ENCODE results near the gene TSKU. TPM values are rescaled to one million over a fixed set of nuclear protein-coding genes. Genes with fewer than 3 reads are reported as not detected.

Gene TSKU
- total and polyA plus RNA-seq, 9 of the 15 experiments (the other 6 are each of a cell fraction or from before 2014, with no cell fraction given) = 0.60 to 11.9 (median 8.4) TPM

DNA sequence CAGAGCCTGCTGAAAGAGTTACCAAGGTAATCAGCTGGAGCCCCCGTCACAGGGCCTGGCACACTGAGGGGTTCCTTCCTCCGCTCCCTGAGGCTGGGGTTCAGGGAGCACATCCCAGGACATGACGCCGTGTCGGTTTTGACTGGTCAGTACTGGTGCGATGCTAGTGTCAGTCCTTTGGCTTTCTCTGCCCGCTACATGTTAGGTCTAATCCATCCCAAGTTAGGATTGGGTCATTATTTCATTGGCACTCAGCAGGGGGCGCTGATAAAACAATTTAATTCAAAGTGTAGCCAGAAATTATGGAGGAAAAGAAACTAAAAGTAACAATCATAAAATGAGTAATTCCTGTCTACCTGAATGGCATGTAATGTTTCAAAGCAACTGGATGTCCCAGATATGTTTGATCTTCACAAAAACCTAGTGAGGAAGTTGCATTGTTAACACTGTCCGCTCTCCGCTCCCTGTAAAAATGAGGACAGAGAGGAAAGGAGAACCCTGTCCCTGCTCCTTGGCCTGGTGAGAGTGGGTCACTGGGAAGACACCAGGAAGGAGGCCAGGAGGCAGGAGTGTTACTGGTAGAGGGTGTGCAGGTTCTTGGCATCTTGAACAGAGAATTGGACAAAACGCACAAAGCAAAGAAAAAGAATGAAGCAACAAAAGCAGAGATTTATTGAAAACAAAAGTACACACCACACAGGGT, 27.1 kb downstream of the TSKU start:
- no TSS peak for BruUV-seq (replicated peaks)
- no peaks in the 10 kb centered on the region for H3K36me3 ChIP-seq (ENCODE audit: control insufficient read depth, insufficient read depth, low read length)
- peak overlapping the region; percentile 60 for H2AFZ ChIP-seq (ENCODE audit: low read depth, low read length)
- no peak overlapping the region for H3K27ac ChIP-seq (ENCODE audit: extremely low read depth, low read depth, low read length)
- H3K9ac ChIP-seq (ENCODE audit: insufficient read depth in 1 of 2, low read depth in 2 of 2, low read length in 2 of 2) = no peak overlapping the region
- H3K9me3 ChIP-seq (replicated peaks; ENCODE audit: control insufficient read depth, insufficient read depth, low read depth, low read length) = peaks cover 3% of the 10 kb centered on the region
- POLR2A ChIA-PET = interaction anchor here (0.6 to 1.0 kb wide), 3 partner anchors 9 to 269 kb away, joined by 3 to 4 read pairs (median 4); no protein-coding TSS in a partner anchor
- no peaks in the 10 kb centered on the region for H3K9me1 ChIP-seq (ENCODE audit: control insufficient read depth, insufficient read depth, low read length)
- H4K20me1 ChIP-seq (replicated peaks; ENCODE audit: control insufficient read depth, insufficient read depth, low read length) = no peaks in the 10 kb centered on the region
- no peak overlapping the region for H3K4me2 ChIP-seq (ENCODE audit: insufficient read depth, low read length)
- peak; percentile 42; the same call in 2 of the 3 replicates for ATAC-seq
- FAIRE-seq = peak; percentile 70
- no peak overlapping the region for H3K4me3 ChIP-seq
- intact Hi-C loops (cut with micrococcal nuclease) (loop anchor here (1.0 kb wide), 2 partner anchors 28 to 109 kb away; no protein-coding TSS in a partner anchor), in situ Hi-C loops (cut with MboI) (loop anchor here (5.0 kb wide), 1 partner anchor 107 kb away; no protein-coding TSS in a partner anchor)
- H3K79me2 ChIP-seq (ENCODE audit: control insufficient read depth, insufficient read depth, low read length) = no peaks in the 10 kb centered on the region
- WGBS (ENCODE audit: insufficient coverage, low coverage, missing lambda C conversion rate) = 48% methylated on average over 11 of the region's 11 CpGs
- H3K4me1 ChIP-seq (replicated peaks in 1 of 2; ENCODE audit: control insufficient read depth in 2 of 2, insufficient read depth in 2 of 2, low read length in 2 of 2) = peaks cover 9 to 17% of the 10 kb centered on the region in 2 experiments; a peak in 4 of 5 replicates
- H3K27me3 ChIP-seq (ENCODE audit: control insufficient read depth in 2 of 2, insufficient read depth in 2 of 2, low read length in 2 of 2) = no peaks in the 10 kb centered on the region
- CTCF ChIA-PET (ENCODE audit: low intra/inter-chr PET ratio) = interaction anchor here (0.8 to 5.9 kb wide), 4 partner anchors 28 to 237 kb away, joined by 3 to 54 read pairs (median 4); no protein-coding TSS in a partner anchor
- DNase-seq (ENCODE audit: extremely low read depth in 1 of 4, low spot score in 3 of 4) = peak in 1 of 4 experiments; percentile 61
- TF ChIP-seq, protein P1, sequence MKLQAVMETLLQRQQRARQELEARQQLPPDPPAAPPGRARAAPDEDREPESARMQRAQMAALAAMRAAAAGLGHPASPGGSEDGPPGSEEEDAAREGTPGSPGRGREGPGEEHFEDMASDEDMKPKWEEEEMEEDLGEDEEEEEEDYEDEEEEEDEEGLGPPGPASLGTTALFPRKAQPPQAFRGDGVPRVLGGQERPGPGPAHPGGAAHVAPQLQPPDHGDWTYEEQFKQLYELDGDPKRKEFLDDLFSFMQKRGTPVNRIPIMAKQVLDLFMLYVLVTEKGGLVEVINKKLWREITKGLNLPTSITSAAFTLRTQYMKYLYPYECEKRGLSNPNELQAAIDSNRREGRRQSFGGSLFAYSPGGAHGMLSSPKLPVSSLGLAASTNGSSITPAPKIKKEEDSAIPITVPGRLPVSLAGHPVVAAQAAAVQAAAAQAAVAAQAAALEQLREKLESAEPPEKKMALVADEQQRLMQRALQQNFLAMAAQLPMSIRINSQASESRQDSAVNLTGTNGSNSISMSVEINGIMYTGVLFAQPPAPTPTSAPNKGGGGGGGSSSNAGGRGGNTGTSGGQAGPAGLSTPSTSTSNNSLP (IDR thresholded peaks at IDR 0.05; ENCODE audit: borderline replicate concordance, low read depth, low read length) = peak; percentile 50; the same call in 1 of the 2 replicates
- TF ChIP-seq RAD21 (CRISPR knock-in tag; conservative IDR thresholded peaks at IDR 0.05 in 1 of 2, IDR thresholded peaks at IDR 0.05 in 1 of 2) (peak; percentile 60 to 88), GATAD2A (IDR thresholded peaks at IDR 0.05) (no peak), SMC3 (conservative IDR thresholded peaks at IDR 0.05; ENCODE audit: insufficient read depth, low read depth, low read length) (peak; percentile 60), MXI1 (IDR thresholded peaks at IDR 0.05; ENCODE audit: low read depth, low read length) (no peak)
- TF ChIP-seq, protein P2, sequence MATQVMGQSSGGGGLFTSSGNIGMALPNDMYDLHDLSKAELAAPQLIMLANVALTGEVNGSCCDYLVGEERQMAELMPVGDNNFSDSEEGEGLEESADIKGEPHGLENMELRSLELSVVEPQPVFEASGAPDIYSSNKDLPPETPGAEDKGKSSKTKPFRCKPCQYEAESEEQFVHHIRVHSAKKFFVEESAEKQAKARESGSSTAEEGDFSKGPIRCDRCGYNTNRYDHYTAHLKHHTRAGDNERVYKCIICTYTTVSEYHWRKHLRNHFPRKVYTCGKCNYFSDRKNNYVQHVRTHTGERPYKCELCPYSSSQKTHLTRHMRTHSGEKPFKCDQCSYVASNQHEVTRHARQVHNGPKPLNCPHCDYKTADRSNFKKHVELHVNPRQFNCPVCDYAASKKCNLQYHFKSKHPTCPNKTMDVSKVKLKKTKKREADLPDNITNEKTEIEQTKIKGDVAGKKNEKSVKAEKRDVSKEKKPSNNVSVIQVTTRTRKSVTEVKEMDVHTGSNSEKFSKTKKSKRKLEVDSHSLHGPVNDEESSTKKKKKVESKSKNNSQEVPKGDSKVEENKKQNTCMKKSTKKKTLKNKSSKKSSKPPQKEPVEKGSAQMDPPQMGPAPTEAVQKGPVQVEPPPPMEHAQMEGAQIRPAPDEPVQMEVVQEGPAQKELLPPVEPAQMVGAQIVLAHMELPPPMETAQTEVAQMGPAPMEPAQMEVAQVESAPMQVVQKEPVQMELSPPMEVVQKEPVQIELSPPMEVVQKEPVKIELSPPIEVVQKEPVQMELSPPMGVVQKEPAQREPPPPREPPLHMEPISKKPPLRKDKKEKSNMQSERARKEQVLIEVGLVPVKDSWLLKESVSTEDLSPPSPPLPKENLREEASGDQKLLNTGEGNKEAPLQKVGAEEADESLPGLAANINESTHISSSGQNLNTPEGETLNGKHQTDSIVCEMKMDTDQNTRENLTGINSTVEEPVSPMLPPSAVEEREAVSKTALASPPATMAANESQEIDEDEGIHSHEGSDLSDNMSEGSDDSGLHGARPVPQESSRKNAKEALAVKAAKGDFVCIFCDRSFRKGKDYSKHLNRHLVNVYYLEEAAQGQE (IDR thresholded peaks at IDR 0.05; ENCODE audit: borderline replicate concordance) = peak; percentile 83
- TF ChIP-seq, protein P2 (CRISPR knock-in tag; IDR thresholded peaks at IDR 0.05; ENCODE audit: low read depth) = no peak

Measured in K562 (cell line).